GM21529 (cell line): Measurements from ENCODE around the gene BET1.

ENCODE experiments used
- ATAC-seq: cut with Tn5 transposase; IDR thresholded peaks from one replicate; pipeline ENCODE4 v1.9.1; 2021; ENCODE audit not compliant: unreplicated experiment

BET1 gene

GRCh38 chr7:93960986-93961385, 43.2 kb downstream of the BET1 start:
- no peak for ATAC-seq

GRCh38 chr7:93958651-93959050, 45.5 kb downstream of the BET1 start:
- ATAC-seq, result peak; percentile 34

- ATAC-seq, result no peak
These were observed 45.9 kb downstream of the BET1 start for GRCh38 chr7:93958216-93958615.

- ATAC-seq, result peak; percentile 55
These were observed 46.4 kb downstream of the BET1 start for GRCh38 chr7:93957767-93958166.

- peak; percentile 85 for ATAC-seq
These were observed 48.9 kb downstream of the BET1 start for GRCh38 chr7:93955304-93955703.

- ATAC-seq, result no peak
These were observed 54.7 kb downstream of the BET1 start for GRCh38 chr7:93949423-93949822.

GRCh38 chr7:93948873-93949272, 55.3 kb downstream of the BET1 start:
- no peak for ATAC-seq

GRCh38 chr7:93948106-93948505, 56.0 kb downstream of the BET1 start:
- no peak for ATAC-seq

GRCh38 chr7:93945756-93946535, 58.2 kb downstream of the BET1 start:
- no peak for ATAC-seq

- ATAC-seq, result no peak
These were observed 59.1 kb downstream of the BET1 start for GRCh38 chr7:93945083-93945482.

GRCh38 chr7:93944673-93945072, 59.5 kb downstream of the BET1 start:
- ATAC-seq, result no peak

GRCh38 chr7:93943816-93944540, 60.2 kb downstream of the BET1 start:
- no peak for ATAC-seq
